Measurements from ENCODE around the gene SERPINA6. TPM values are rescaled to one million over a fixed set of nuclear protein-coding genes. Genes with fewer than 3 reads are reported as not detected.

Gene SERPINA6
- polyA plus RNA-seq, 1 donor (not counting 4 experiments of a cell fraction or from before 2014, with no cell fraction given) = not detected

- dilution Hi-C loops (cut with MboI; ENCODE audit: extremely low pct_ligation_motif_present, low sequenced_read_pairs) = no loop called here
- Histone ChIP-seq H3K4me1 (ENCODE audit: control insufficient read depth, extremely low read depth, insufficient read depth, low read length) (peaks cover 23% of the 10 kb centered on the region), H3K4me2 (ENCODE audit: control insufficient read depth, extremely low read depth, insufficient read depth, low read depth, low read length) (no peak overlapping the region), H3K27ac (ENCODE audit: control insufficient read depth, insufficient read depth, low read length) (no peak overlapping the region), H3K36me3 (ENCODE audit: control insufficient read depth in 2 of 2, extremely low read depth in 1 of 2, insufficient read depth in 2 of 2, low read length in 2 of 2) (no peaks in the 10 kb centered on the region), H3K9ac (ENCODE audit: control insufficient read depth, extremely low read depth, insufficient read depth, low read length) (no peak overlapping the region), H2AFZ (ENCODE audit: control insufficient read depth, low read length) (peak overlapping the region; percentile 3), H3K79me2 (ENCODE audit: control insufficient read depth, insufficient read depth, low read length) (no peaks in the 10 kb centered on the region), H3K9me1 (ENCODE audit: control insufficient read depth, extremely low read depth, insufficient read depth, low read length) (no peaks in the 10 kb centered on the region), H3K4me3 (ENCODE audit: control insufficient read depth in 2 of 3, extremely low read depth in 1 of 3, insufficient read depth in 2 of 3, low read depth in 1 of 3, low read length in 3 of 3) (no peak overlapping the region), H4K20me1 (ENCODE audit: control insufficient read depth, extremely low read depth, insufficient read depth, low read length) (no peaks in the 10 kb centered on the region), H3K27me3 (ENCODE audit: control insufficient read depth, extremely low read depth, insufficient read depth, low read length) (no peaks in the 10 kb centered on the region), H3K9me3 (ENCODE audit: control insufficient read depth, low read depth, low read length) (no peaks in the 10 kb centered on the region)
- TF ChIP-seq CTCF (optimal IDR thresholded peaks at IDR 0.05 in 1 of 3, IDR thresholded peaks at IDR 0.05 in 1 of 3, conservative IDR thresholded peaks at IDR 0.05 in 1 of 3; ENCODE audit: extremely low read depth in 1 of 3, insufficient read depth in 2 of 3, low read length in 3 of 3) = no peak
- no peak for TF ChIP-seq EZH2 (IDR thresholded peaks at IDR 0.05; ENCODE audit: low read length)
- no peak for DNase-seq (ENCODE audit: low read depth, low spot score)
- FAIRE-seq = peak; percentile 77
These were observed 5.9 kb downstream of the SERPINA6 start for GRCh38 chr14:94317259-94317658.

GRCh38 chr14:94316692-94317091, 6.4 kb downstream of the SERPINA6 start:
- FAIRE-seq = no peak
- no peak overlapping the region for H3K4me2 ChIP-seq (ENCODE audit: control insufficient read depth, extremely low read depth, insufficient read depth, low read depth, low read length)
- no peak overlapping the region for H2AFZ ChIP-seq (ENCODE audit: control insufficient read depth, low read length)
- H4K20me1 ChIP-seq (ENCODE audit: control insufficient read depth, extremely low read depth, insufficient read depth, low read length) = no peaks in the 10 kb centered on the region
- H3K9ac ChIP-seq (ENCODE audit: control insufficient read depth, extremely low read depth, insufficient read depth, low read length) = no peak overlapping the region
- no peaks in the 10 kb centered on the region for H3K9me1 ChIP-seq (ENCODE audit: control insufficient read depth, extremely low read depth, insufficient read depth, low read length)
- no peaks in the 10 kb centered on the region for H3K9me3 ChIP-seq (ENCODE audit: control insufficient read depth, low read depth, low read length)
- no peaks in the 10 kb centered on the region for H3K36me3 ChIP-seq (ENCODE audit: control insufficient read depth in 2 of 2, extremely low read depth in 1 of 2, insufficient read depth in 2 of 2, low read length in 2 of 2)
- H3K27ac ChIP-seq (ENCODE audit: control insufficient read depth, insufficient read depth, low read length) = no peak overlapping the region
- H3K4me3 ChIP-seq (ENCODE audit: control insufficient read depth in 2 of 3, extremely low read depth in 1 of 3, insufficient read depth in 2 of 3, low read depth in 1 of 3, low read length in 3 of 3) = no peak overlapping the region
- H3K27me3 ChIP-seq (ENCODE audit: control insufficient read depth, extremely low read depth, insufficient read depth, low read length) = no peaks in the 10 kb centered on the region
- no peak for DNase-seq (ENCODE audit: low read depth, low spot score)
- TF ChIP-seq CTCF (optimal IDR thresholded peaks at IDR 0.05 in 1 of 3, IDR thresholded peaks at IDR 0.05 in 1 of 3, conservative IDR thresholded peaks at IDR 0.05 in 1 of 3; ENCODE audit: extremely low read depth in 1 of 3, insufficient read depth in 2 of 3, low read length in 3 of 3) = no peak
- TF ChIP-seq EZH2 (IDR thresholded peaks at IDR 0.05; ENCODE audit: low read length) = no peak
- peaks cover 26% of the 10 kb centered on the region for H3K4me1 ChIP-seq (ENCODE audit: control insufficient read depth, extremely low read depth, insufficient read depth, low read length)
- dilution Hi-C loops (cut with MboI; ENCODE audit: extremely low pct_ligation_motif_present, low sequenced_read_pairs) = no loop called here
- no peaks in the 10 kb centered on the region for H3K79me2 ChIP-seq (ENCODE audit: control insufficient read depth, insufficient read depth, low read length)
